ENCODE measurements around the gene ANKRD34C.

Gene ANKRD34C

DNA sequence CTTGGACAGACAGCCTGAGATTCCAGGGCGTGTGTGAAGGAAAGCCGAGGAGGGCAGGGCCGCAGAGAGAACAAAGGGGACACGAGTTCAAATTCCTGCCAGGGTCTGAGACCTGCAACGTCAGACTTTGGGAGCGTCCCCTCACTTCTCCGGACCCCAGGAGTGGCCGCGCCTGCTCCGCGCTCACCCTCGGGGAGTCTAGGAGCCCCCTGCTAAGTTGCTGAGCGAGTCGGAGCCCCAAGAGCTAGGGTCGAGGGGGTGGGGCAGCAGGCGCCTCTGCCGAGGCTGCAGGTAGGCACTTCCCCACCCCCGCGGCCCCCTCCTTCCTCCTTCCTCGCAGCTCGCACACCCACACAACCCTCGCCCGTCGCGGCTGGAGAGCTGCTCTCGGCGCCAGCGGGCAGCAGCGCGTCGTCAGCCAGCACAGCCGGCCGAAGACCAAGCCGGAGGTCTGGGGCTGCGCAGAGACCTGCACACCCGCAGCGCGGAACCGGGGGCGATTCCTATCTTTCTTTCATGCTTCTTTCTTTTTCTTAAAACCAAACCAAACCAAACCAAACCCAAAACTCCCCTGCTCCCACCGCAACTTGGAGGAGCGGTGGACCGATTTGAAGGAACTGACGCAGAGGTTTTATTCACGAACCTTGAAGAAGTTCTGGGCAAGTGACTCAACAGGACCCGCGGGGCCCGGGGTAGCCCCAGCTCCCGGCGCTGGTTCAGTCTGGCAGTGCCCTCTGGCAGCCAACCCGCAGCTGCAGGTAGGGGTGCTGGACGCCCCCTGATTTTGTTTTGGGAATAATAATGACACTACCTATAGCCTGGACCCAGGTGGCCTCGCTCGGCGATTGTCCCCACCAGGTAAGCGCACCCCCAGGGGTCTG lies at the start of gene ANKRD34C:
TSS of gene ANKRD34C (plus strand) at position 352 of the 881 bp plus-strand sequence. CDS start 10,563 bp downstream, outside the sequence.
- Histone ChIP-seq H3K4me3 (ENCODE audit: low read depth, low read length, poor library complexity, severe bottlenecking) (no peak within 1 kb of the TSS), H3K27me3 (ENCODE audit: insufficient read depth, low read length) (no peaks in the 10 kb centered on the region; the same call in 1 of the 2 replicates), H3K4me2 (ENCODE audit: low read length) (no peak within 1 kb of the TSS), H4K20me1 (ENCODE audit: insufficient read depth, low read length) (no peaks in the 10 kb centered on the region), H3K9me2 (ENCODE audit: low read depth, low read length) (no peaks in the 10 kb centered on the region), H3F3A (ENCODE audit: insufficient read depth, low read length) (no peaks in the 10 kb centered on the region), H3K9ac (ENCODE audit: low read length) (no peak within 1 kb of the TSS), H2AFZ (ENCODE audit: low read length) (no peak within 1 kb of the TSS), H3K36me3 (ENCODE audit: insufficient read depth, low read length) (no peaks in the 10 kb centered on the region), H3K79me2 (ENCODE audit: insufficient read depth, low read length) (no peaks in the 10 kb centered on the region), H3K9me3 (ENCODE audit: low read length) (no peaks in the 10 kb centered on the region), H3K4me1 (ENCODE audit: insufficient read depth, low read length, severe bottlenecking) (no peaks in the 10 kb centered on the region), H3K27ac (ENCODE audit: low read depth, low read length, poor library complexity, severe bottlenecking) (no peak within 1 kb of the TSS)
- no peak for TF ChIP-seq EZH2 (IDR thresholded peaks at IDR 0.05; ENCODE audit: borderline replicate concordance, low read length)

DNA sequence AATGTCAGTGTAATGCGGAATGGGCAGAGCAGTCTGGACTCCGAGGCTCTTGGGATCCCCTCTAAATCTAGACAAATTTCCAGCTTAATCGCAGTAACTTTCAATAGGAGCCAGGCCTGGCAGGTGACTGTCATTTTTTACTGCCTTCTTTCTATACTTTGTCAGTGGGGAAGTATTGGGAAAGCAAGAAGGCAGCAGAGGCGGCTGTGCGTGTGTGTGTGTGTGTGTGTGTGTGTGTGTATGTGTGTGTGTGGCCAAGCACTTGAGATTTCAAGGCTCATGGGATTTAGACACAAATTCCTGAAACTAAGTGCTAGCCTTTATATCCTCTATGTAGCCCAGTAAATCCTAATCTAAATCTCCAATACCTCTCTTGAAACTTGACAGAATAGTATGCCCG lies 49.3 kb upstream of the ANKRD34C start:
- H4K20me1 ChIP-seq (ENCODE audit: insufficient read depth, low read length), result no peaks in the 10 kb centered on the region
- no peaks in the 10 kb centered on the region for H3K9me2 ChIP-seq (ENCODE audit: low read depth, low read length)
- H2AFZ ChIP-seq (ENCODE audit: low read length), result no peak overlapping the region
- no peaks in the 10 kb centered on the region for H3K4me1 ChIP-seq (ENCODE audit: insufficient read depth, low read length, severe bottlenecking)
- no peak overlapping the region for H3K9ac ChIP-seq (ENCODE audit: low read length)
- no peak overlapping the region for H3K4me2 ChIP-seq (ENCODE audit: low read length)
- H3K9me3 ChIP-seq (ENCODE audit: low read length), result no peaks in the 10 kb centered on the region
- H3K4me3 ChIP-seq (ENCODE audit: low read depth, low read length, poor library complexity, severe bottlenecking), result no peak overlapping the region
- no peak for TF ChIP-seq EZH2 (IDR thresholded peaks at IDR 0.05; ENCODE audit: borderline replicate concordance, low read length)
- TF ChIP-seq, protein P1, sequence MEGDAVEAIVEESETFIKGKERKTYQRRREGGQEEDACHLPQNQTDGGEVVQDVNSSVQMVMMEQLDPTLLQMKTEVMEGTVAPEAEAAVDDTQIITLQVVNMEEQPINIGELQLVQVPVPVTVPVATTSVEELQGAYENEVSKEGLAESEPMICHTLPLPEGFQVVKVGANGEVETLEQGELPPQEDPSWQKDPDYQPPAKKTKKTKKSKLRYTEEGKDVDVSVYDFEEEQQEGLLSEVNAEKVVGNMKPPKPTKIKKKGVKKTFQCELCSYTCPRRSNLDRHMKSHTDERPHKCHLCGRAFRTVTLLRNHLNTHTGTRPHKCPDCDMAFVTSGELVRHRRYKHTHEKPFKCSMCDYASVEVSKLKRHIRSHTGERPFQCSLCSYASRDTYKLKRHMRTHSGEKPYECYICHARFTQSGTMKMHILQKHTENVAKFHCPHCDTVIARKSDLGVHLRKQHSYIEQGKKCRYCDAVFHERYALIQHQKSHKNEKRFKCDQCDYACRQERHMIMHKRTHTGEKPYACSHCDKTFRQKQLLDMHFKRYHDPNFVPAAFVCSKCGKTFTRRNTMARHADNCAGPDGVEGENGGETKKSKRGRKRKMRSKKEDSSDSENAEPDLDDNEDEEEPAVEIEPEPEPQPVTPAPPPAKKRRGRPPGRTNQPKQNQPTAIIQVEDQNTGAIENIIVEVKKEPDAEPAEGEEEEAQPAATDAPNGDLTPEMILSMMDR (IDR thresholded peaks at IDR 0.05; ENCODE audit: low read length), result no peak
- no peaks in the 10 kb centered on the region for H3K27me3 ChIP-seq (ENCODE audit: insufficient read depth, low read length)
- no peaks in the 10 kb centered on the region for H3K36me3 ChIP-seq (ENCODE audit: insufficient read depth, low read length)
- H3F3A ChIP-seq (ENCODE audit: insufficient read depth, low read length), result no peaks in the 10 kb centered on the region
- H3K79me2 ChIP-seq (ENCODE audit: insufficient read depth, low read length), result no peaks in the 10 kb centered on the region
- no peak overlapping the region for H3K27ac ChIP-seq (ENCODE audit: low read depth, low read length, poor library complexity, severe bottlenecking)

DNA sequence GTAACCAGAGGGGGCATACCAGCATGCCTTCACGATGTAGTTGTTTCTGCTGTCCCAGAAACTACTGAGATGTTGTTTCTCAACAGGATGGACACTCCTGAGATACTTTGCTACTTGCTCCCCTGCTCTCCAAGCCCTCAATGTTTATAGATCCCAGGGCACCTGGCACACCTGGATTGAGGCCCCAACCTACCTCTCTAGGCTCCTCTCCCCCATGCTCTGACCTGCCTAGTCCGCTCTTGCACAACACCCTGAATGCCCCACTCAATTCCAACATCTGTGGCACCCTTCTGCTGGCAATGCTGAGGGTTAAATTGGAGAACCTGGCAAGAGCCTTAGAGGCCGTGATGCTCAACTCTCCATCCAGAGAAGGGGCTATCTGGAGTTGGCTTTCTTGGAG lies 42.5 kb upstream of the ANKRD34C start:
- no peaks in the 10 kb centered on the region for H3K27me3 ChIP-seq (ENCODE audit: insufficient read depth, low read length)

More for the DNA sequence above, 42.5 kb upstream of the ANKRD34C start:
- Histone ChIP-seq H3K9me3 (ENCODE audit: low read length) (no peaks in the 10 kb centered on the region), H3K79me2 (ENCODE audit: insufficient read depth, low read length) (no peaks in the 10 kb centered on the region), H3K4me3 (ENCODE audit: low read depth, low read length, poor library complexity, severe bottlenecking) (no peak overlapping the region), H3K9ac (ENCODE audit: low read length) (no peak overlapping the region), H3K36me3 (ENCODE audit: insufficient read depth, low read length) (no peaks in the 10 kb centered on the region), H3F3A (ENCODE audit: insufficient read depth, low read length) (no peaks in the 10 kb centered on the region), H3K27ac (ENCODE audit: low read depth, low read length, poor library complexity, severe bottlenecking) (no peak overlapping the region), H4K20me1 (ENCODE audit: insufficient read depth, low read length) (no peaks in the 10 kb centered on the region), H3K4me1 (ENCODE audit: insufficient read depth, low read length, severe bottlenecking) (no peaks in the 10 kb centered on the region), H2AFZ (ENCODE audit: low read length) (no peak overlapping the region), H3K9me2 (ENCODE audit: low read depth, low read length) (no peaks in the 10 kb centered on the region), H3K4me2 (ENCODE audit: low read length) (no peak overlapping the region)
- no peak for TF ChIP-seq EZH2 (IDR thresholded peaks at IDR 0.05; ENCODE audit: borderline replicate concordance, low read length)
- TF ChIP-seq, protein P1 (IDR thresholded peaks at IDR 0.05; ENCODE audit: low read length), result no peak

Measured in OCI-LY1 (cell line).